ENCODE results near the gene THAP7.

- TF ChIP-seq, protein P1, sequence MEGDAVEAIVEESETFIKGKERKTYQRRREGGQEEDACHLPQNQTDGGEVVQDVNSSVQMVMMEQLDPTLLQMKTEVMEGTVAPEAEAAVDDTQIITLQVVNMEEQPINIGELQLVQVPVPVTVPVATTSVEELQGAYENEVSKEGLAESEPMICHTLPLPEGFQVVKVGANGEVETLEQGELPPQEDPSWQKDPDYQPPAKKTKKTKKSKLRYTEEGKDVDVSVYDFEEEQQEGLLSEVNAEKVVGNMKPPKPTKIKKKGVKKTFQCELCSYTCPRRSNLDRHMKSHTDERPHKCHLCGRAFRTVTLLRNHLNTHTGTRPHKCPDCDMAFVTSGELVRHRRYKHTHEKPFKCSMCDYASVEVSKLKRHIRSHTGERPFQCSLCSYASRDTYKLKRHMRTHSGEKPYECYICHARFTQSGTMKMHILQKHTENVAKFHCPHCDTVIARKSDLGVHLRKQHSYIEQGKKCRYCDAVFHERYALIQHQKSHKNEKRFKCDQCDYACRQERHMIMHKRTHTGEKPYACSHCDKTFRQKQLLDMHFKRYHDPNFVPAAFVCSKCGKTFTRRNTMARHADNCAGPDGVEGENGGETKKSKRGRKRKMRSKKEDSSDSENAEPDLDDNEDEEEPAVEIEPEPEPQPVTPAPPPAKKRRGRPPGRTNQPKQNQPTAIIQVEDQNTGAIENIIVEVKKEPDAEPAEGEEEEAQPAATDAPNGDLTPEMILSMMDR (IDR thresholded peaks at IDR 0.05; ENCODE audit: extremely low read depth in 1 of 2, insufficient read depth in 1 of 2, low read depth in 1 of 2, low read length in 2 of 2), result no peak
- TF ChIP-seq EZH2 (IDR thresholded peaks at IDR 0.05; ENCODE audit: borderline replicate concordance, low read depth, low read length, severe bottlenecking) (no peak), POLR2AphosphoS5 (IDR thresholded peaks at IDR 0.05; ENCODE audit: insufficient read depth, low read depth, low read length) (no peak)
Measured at GRCh38 chr22:20994902-20995241, 7.0 kb downstream of the THAP7 start.

All from endothelial cell of umbilical vein (primary cell).